SKM-1 treated with dmso at 0.1 percent for 144 hours (cell line): Measurements from ENCODE around the gene HRH2.
"Not testable (repeated sequence)": the region's sequence is repeated elsewhere in the genome, so short reads cannot be mapped to it uniquely, and the experiment has no call there.

Source experiments
- DNase-seq: peaks from one replicate; lab custom pipeline; 2025; ENCODE audit not compliant: unreplicated experiment; lab: John Stamatoyannopoulos, UW

Gene HRH2

GRCh38 chr5:175657593-175658271, at the start of gene HRH2:
HRH2 (plus strand) TSS chr5:175658071; CDS start chr5:175683234, 25,163 bp downstream.
- peak; percentile 85 for DNase-seq

- no peak for DNase-seq
Observed at GRCh38 chr5:175609526-175609925, 48.3 kb upstream of the HRH2 start.

- DNase-seq, result no peak
Observed at GRCh38 chr5:175610381-175610780, 47.5 kb upstream of the HRH2 start.

DNA sequence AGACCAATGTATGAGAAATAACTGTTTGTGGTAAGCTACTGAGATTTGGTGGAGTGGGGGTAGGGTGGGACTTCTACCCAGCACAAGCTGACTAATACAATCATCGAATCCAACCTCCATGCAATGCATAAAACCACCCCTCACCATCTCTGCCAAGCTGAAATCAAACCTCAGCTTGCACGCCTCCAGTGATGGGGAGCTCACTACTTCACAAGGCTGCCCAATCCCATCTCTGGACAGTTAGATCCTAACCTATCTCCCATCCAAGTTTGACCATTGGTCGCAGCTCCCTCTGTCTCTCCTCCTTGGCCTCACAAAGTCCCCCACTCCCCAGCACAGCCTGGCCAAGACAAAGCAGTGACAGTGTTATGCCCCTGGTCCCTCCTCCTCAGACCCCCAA, 47.0 kb upstream of the HRH2 start:
- no peak for DNase-seq

GRCh38 chr5:175614223-175614815, 43.6 kb upstream of the HRH2 start:
- DNase-seq, result no peak

DNA sequence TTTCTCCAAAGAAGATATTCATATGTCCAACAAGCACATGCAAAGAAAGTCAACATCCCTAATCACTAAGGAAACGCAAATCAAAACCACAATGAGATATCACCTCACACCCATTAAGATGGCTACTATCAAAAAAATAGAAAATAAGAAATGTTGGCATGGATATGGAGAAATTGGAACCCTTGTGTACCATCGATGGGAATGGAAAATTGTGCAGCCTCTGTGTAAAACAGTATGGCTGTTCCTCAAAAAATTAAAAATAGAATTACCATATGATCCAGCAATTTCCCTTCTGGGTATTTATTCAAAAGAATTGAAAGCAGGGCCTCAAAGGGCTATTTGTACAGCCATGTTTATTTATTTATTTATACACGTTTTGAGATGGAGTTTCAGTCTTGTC, 43.0 kb upstream of the HRH2 start:
- no peak for DNase-seq

GRCh38 chr5:175616083-175616482, 41.8 kb upstream of the HRH2 start:
- DNase-seq, result no peak

DNA sequence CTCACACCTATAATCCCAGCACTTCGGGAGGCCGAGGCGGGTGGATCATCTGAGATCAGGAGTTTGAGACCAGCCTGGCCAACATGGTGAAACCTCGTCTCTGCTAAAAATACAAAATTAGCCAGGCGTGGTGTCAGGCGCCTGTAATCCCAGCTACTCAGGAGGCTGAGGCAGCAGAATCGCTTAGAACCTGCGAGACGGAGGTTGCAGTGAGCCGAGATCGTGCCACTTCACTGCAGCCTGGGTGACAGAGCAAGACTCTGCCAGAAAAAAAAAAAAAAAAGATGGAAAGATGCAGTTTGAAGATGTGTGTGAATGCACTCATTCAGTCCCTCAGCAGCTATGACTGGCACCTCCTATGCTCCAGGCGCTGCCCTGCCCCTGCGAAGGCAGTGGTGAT, 41.3 kb upstream of the HRH2 start:
- not testable (repeated sequence) for DNase-seq

DNA sequence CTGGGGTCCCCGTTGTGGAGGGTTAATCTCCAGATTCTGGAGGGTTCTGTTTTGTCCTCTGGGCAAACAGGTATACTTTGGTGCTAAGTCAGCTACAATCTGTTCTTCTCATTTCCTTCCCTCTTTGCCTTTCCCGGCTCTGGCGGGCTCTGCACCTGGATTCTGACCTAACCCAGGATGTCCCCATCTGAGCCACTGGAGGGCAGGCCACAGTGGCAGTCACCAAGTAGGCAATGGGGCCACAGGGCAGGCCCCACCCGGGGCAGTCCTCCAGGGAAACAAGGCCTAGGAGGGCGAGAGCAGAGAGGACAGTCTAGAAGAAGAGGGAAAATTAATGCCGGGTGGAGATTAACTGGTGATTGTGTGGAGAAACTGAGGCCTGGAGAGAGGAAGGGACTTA, 40.4 kb upstream of the HRH2 start:
- no peak for DNase-seq

- no peak for DNase-seq
Observed at GRCh38 chr5:175620527-175620926, 37.3 kb upstream of the HRH2 start.

DNA sequence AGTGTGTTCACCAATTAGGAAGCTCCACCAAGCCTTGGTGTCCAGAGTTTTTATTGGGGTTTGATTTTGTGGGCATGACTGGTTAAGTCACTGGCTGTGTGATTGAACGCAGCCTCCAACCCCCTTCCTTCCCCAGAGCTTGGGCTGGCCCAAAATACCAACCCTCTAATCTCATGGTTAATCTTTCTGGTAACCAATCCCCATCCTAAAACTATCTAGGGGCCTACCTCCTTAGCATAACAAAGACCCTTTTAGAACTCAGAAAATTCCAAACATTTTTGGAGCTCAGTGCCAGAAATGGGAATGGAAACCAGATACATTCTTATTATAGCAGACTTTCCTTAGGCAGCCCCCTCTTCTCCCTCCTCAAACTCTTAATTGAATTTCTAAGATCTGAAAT, 35.9 kb upstream of the HRH2 start:
- DNase-seq, result no peak

GRCh38 chr5:175623088-175623487, 34.8 kb upstream of the HRH2 start:
- no peak for DNase-seq

DNA sequence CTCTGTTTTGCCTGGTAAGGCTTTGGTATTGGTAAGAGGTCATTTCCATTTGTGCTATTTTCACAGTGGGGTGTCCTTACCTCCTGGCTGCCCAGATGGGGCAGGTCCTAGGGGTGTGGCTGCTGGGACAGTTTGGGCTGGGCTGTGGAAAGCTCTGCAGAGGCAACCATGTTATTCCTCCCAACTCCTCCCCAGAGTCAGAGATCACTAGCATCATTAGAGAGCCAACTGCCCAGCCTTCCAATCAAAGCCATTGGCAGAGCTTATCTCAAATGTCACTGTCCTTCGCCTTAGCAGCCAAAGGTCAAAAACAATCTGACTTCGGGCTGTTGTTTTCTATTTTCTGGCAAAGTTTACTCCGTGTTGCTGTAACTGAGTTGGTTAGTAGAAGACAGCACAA, 33.6 kb upstream of the HRH2 start:
- DNase-seq, result no peak

GRCh38 chr5:175627005-175627404, 30.9 kb upstream of the HRH2 start:
- no peak for DNase-seq

- no peak for DNase-seq
Observed at GRCh38 chr5:175627739-175628138, 30.1 kb upstream of the HRH2 start.

DNA sequence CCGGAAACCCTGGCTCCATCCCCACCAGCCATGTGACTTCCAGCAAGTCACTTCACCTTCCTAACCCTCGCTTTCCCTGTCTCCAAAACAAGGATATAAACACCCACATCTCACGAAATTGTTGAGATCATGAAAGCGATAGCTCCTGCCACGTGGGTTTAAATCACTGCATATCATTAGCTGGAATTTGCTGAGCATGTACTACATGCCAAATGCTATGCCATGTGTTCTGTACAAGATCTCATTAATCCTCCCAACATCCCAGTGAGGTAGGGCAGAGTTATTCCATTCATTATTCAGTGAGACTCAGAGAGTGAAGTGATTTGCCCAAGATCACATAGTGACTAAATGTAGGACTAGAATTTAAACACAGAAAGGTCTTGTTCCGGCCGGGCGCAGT, 29.2 kb upstream of the HRH2 start:
- no peak for DNase-seq

- DNase-seq, result no peak
Observed at GRCh38 chr5:175629261-175629660, 28.6 kb upstream of the HRH2 start.

DNA sequence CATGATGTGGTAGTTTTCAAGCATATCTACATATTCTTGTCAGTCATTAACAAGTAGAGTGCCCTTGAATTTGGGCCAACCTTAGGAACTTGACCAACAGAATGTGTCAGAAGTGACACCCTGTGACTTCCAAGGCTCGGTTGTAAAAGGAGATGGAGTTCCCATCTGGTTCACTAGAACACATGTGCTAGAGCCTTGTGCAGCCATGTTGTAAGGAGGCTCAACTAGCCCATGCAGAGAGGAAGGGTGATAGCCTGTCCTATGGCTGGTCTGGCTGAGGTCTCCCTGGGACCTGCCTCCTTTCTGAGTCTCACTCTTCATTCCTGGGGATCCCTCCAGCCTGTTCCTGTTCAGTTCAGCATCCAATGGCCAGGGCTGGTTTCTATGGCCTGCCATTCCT, 28.1 kb upstream of the HRH2 start:
- no peak for DNase-seq

DNA sequence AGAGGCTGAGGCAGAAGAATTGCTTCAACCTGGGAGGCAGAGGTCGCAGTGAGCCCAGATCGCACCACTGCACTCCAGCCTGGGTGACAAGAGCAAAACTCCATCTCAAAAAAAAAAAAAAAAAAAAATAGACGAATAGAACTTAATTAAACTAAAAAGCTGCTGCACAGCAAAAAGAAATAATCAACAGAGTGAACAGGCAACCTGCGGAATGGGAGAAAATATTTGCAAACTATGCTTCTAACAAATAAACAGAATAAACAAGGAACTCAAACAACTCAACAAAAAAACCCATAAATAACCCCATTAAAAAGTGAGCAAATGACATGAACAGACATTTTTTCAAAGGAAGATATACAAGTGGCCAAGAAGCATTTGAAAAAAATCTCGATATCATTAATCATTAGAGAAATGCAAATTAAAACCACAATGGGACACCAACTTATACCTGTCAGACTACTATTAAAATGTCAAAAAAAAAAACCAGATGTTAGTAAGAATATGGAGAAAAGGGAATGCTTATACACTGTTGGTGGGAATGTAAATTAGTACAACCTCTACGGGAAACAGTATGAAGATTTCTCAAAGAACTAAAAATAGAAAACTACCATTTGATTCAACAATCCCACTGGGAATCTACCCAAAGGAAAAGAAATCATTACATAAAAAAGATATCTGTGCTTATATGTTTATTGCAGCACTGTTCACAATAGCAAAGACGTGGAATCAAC, 21.9 kb upstream of the HRH2 start:
- DNase-seq, result no peak

- peak; percentile 94 for DNase-seq
Observed at GRCh38 chr5:175638305-175638704, 19.6 kb upstream of the HRH2 start.

GRCh38 chr5:175640106-175640775, 17.6 kb upstream of the HRH2 start:
- no peak for DNase-seq

DNA sequence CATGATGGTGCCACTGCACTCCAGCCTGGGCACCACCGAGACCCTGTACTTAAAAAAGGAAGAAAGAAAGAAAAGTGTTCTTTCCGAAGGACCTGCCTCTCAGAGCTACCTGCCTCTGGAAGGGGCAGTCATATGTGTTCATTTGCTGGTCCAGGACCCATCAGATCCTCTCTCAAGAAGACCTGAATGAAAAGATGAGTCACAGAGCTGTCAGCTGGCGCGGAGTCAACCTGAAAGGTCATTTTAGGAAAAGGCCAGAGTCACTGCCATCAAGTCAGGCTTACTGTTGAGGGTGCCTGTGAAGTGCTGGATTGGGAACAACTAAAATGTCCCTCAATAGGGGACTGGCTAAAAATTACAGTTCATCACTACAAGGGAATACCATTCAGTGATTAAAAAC, 14.9 kb upstream of the HRH2 start:
- DNase-seq, result no peak
